ENCODE results near the gene ACBD6.

The ACBD6 gene

GRCh38 chr1:180239145-180240096 lies 263.0 kb downstream of the ACBD6 start:
- DNase-seq (ENCODE audit: low spot score), result no peak

GRCh38 chr1:180238675-180239074 lies 263.7 kb downstream of the ACBD6 start:
- DNase-seq (ENCODE audit: low spot score), result no peak

Data from Ammon's horn (tissue), 1 donor.